Effector CD8-positive, alpha-beta T cell (primary cell): Measurements from ENCODE around the gene LACTB.

Experiments
- DNase-seq: peaks from one replicate; lab custom pipeline; 2025; lab: John Stamatoyannopoulos, UW

Gene LACTB

DNA sequence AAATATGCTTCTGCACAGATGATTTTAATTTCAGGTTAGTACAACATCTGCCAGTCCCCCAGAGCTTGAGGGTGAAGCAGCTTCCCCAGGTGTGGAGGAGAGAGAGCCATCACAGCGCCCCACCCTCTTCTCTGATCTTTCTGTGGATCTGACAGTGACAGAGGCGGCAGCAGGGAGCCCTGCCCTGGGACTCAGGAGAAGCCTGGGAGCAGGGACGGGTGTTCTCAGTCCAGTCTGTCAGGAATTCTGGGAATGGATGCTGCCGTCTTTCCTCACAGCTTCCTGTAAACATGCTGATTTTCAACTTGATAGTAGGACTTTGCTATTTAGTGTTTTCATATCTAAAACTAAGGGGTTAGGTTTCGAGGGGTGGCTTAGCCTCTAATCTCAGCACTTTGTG, 56.4 kb downstream of the LACTB start:
- DNase-seq: no peak

DNA sequence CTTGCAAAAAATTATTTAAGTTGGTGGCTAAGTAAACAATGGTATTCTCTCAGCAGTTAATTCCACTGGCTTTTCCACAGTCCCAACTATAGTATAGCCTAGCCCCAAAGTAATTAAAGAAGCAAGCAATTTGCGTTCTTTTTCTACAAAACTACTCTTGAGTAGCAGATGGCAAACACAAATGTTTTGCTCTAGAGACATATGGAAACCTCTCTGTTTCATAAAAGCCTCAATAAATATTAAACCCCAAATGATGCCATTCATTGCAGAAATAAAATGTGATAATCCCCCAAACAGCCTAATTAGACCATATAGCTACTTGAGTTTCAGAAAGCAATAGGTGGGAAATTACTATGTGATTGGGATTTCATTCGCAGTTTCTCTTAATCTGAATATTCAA, 59.1 kb downstream of the LACTB start:
- no peak for DNase-seq

DNA sequence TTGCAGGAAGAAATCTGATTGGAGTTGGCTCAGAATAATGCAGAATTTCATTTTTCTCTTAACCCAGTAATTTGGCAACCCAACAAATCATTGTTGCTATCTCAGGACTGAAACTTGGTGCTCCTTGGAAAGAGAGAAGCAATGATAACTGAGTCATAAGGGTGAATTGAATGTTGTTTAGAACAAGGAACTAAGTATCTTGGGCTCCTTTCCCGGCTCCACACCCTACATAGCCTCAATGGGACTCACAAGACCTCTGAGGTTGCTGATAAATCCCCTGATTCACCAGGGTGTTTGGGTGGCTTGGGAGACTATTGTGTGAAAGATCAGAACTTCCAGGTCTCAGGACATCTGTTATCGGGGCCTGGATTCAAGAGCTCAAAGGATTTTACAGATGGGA, 60.0 kb downstream of the LACTB start:
- no peak for DNase-seq

DNA sequence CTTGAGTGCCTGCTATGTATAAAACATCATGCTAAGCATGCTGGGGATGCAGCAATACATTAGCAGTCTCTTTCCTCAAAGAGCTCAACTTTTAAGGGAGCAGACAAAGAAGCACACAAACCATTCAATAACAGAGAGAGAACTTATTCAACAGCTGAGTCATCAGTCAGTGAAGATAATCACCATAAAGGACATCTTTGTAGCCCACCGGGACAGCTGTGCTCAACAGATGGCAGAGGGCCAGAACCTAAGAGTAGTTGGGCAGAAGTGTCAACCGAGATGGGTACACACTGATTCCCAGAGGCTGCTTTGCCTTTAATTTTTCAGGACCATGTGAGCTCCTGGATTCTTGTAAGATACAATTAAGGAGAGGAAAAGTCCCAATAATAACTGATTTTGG, 63.5 kb downstream of the LACTB start:
- DNase-seq: no peak

DNA sequence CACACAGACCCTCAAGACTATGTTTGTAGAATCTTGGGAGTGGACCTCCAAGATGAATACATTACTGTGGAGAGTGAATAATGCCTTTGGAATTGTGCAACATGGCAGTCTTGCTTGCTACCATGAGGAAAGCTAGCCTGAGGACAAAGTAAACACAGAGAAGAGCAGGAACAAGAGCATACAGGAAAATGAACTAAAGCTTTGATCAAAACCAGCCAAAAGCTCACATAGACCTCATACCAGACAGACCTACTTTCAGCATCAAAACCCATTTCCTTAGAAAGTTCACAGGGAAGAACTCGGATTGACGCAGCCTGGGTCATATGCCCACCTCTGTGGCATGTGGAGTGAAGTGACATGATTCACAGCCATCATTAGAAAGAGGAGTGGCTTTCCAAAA, 64.4 kb downstream of the LACTB start:
- DNase-seq: no peak

DNA sequence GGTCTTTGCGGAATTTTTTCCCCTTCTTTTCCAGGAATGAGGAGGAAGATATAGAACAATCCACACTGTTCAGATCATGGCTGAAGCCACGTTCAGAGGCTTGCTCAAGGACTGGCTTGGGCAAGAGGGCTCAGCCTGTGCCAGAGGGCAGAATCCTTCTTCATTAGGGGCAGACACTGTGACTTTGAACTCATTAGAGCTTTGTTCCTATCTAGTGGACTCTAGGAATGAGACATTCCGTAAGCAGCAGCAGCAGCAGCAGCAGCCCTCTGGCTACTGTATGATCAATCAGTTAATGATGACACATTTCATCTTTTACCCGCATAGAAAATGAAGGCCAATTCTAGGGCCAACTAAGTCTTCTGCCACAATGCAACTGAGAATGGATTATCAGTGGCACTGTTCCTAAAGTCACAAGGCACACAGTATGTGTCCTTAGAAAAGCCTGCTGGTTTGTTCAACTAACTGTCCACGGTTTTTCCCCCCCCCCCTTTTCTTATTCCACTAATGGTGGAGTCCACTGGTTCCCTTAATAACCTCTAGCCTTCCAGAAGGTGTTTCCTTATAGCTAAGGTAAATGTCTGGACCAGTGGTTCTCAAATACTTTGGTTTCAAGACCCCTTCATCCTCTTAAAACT, 66.0 kb downstream of the LACTB start:
- DNase-seq: no peak

- DNase-seq: no peak
These were observed 66.7 kb downstream of the LACTB start for GRCh38 chr15:63188247-63188925.

DNA sequence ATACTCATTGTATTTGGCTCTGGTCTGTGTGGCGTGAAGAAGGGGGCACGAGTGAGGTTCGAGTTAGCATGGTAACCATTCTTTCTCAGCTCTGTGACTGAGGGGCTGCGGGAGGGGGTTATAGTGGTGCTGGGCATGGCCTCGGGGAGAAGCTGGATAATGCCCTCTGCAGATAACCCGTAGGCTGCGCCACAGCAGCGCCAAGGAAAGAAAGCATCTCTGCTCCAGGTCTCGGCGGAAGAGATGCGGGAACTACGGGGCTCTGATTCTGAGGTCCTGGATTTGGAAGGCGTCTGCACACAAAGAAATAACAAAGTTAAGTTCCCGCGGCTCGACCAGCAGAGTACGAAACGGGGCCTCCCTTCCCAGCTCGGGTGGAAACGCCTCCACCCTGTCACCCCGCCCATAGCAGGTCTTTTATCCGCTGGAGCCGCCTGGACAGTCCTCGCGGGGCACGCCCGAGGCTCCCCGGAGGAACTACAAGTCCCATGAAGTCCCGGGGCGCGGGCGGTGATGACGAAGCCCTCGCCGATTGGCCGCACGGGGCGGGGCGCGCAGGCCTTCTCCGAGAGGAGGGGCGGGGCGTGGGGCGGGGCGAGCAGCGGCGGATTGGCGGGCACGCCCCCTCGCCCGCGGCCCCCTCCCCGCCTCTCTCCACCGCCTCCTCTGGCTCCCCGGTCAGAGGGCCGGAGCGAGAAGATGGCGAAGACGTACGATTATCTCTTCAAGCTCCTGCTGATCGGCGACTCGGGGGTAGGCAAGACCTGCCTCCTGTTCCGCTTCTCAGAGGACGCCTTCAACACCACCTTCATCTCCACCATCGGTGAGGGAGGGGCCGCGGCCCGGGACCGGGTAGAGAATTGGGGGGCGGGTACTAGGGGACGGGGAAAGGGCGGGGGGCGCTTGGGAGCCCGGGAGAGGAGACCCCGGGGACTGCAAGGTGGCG, 67.5 kb downstream of the LACTB start, which contains the start of gene RAB8B:
RAB8B (plus strand) TSS at position 681 of the 946 bp plus-strand sequence; CDS start at position 700, 19 bp downstream.
- peak; percentile 97 for DNase-seq

- DNase-seq: no peak
These were observed 68.5 kb downstream of the LACTB start for GRCh38 chr15:63189941-63190768.

- no peak for DNase-seq
These were observed 69.3 kb downstream of the LACTB start for GRCh38 chr15:63190769-63191649.
